ENCODE results near the gene SEC24B. TPM values are rescaled to one million over a fixed set of nuclear protein-coding genes. Genes with fewer than 3 reads are reported as not detected.
A peak's percentile ranks its signal among the peaks of the same experiment; 100 is the strongest.

Gene SEC24B
- total RNA-seq: 20.8 and 21.0 TPM in 2 replicates

DNA sequence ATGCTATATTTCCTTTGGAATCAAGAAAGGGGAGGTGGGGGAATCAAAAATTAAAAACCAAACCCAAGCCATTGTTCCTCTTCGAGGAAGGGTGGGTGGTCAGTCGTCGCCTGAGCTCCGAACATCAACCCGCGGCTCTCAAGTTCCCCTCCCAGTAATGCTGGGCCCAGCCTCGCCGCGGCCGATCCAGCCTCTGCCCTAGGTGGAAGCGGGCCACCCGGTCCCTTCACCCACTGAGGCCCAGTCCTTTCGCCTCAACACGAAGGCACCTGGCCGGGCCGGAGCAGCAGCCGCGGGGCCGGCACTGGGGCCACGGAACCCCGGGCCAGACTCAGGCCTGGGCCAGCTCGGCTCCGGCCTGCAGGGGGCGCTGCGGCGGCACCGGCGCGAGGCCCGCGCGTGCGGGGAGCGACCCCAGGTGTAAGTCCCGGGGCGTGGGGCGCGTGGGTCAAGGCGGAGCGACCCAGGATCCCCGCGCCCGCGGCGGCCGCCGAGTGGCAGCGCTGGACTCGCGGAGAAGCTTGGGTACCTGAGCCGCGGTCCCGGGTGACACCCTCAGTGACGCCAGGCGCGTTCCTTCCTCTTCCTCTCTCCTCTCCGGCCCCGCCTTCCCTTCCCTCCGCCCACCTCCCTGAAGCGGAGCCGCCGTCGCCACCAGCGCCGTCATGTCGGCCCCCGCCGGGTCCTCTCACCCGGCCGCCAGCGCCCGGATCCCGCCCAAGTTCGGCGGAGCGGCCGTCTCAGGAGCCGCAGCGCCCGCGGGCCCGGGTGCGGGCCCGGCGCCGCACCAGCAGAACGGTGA is at the start of gene SEC24B:
Gene SEC24B (plus strand): TSS at position 611 of the 802 bp plus-strand sequence. CDS start 55 bp downstream, at position 666.

DNA sequence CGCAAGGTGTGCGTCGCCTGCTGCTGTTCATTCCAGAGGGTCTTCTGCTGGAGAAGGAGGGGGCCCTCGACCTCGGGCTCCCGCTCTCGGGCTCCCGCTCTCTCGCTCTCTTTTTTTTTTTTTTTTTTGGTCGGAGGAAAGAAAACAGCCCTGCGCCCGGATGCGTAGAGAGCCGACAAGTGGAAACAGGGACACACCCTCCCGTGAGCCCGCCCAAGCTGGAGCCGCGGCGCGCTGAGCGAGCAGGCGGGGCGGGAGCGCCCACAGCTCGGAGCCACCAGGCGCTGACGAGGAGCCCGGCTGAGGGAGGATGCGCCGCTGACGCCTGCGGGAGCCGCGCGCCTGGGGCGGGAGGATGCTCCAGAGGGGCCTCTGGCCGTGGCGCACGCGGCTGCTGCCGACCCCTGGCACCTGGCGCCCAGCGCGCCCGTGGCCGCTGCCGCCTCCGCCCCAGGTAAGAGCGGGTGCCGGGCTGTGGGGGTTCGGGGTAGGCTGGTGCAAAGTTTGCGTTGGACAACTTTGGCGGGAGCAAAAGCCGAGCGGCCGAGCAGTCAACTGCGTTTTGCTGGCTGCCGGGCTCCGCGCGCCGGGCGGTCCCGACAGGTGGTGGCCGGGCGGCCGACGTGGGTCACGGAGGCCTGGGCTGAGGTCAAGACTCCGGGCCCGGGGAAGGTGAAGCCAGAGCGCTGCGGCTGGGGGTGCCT is 126.5 kb downstream of the SEC24B start, which contains the start of gene MCUB:
Gene MCUB (plus strand): TSS at position 264 of the 704 bp plus-strand sequence. CDS start 92 bp downstream, at position 356.

Small RNA genes within 50 kb of the gene (small RNA-seq; reads per million reads assigned to genes)
- gene MIR576 (ENCODE audit: low replicate concordance) (1.3 reads per million, percentile 54 among the genes with 10 or more reads in this experiment), gene RN7SL55P (ENCODE audit: low replicate concordance) (not detected)

Other genes with a start within 250 kb of the SEC24B start
- 0.66 and 1.7 TPM in 2 replicates for gene COL25A1, start 131.2 kb upstream of the SEC24B start, total RNA-seq
- gene MCUB, start 126.4 kb downstream of the SEC24B start, total RNA-seq: 9.0 and 15.5 TPM in 2 replicates